CD14-positive monocyte (primary cell): ENCODE measurements around the gene ZNF385A. TPM values are rescaled to one million over a fixed set of nuclear protein-coding genes. Genes with fewer than 3 reads are reported as not detected.
A peak's percentile ranks its signal among the peaks of the same experiment; 100 is the strongest.

Experiments
- DNase-seq, 3 donors: peaks; one replicate each; pipeline ENCODE4 v3.0.0-alpha.2; 2011 to 2022
- H2AFZ ChIP-seq: 2 replicates; pipeline ENCODE4 v1.6.0; 2012; ENCODE audit warnings: mild to moderate bottlenecking, low read depth, low read length, inconsistent platforms; ENCODE audit not compliant: insufficient read depth, poor library complexity, severe bottlenecking
- H3K27ac ChIP-seq, 2 donors: 1 replicate in 1 of 2; 2 replicates in 1 of 2; pipeline ENCODE4 v1.5.1; 2012 to 2013; ENCODE audit warnings: low read length in 2 of 2, control low read depth in 1 of 2, inconsistent platforms in 1 of 2, low read depth in 1 of 2, mild to moderate bottlenecking in 1 of 2
- H3K27me3 ChIP-seq, 2 donors: one replicate each; pipeline versions ENCODE4 v1.6.0 to v1.6.1; 2011 to 2013; ENCODE audit warnings: low read length in 2 of 2; ENCODE audit not compliant: control insufficient read depth in 2 of 2, insufficient read depth in 2 of 2
- H3K36me3 ChIP-seq, 2 donors: replicated peaks in 1 of 2; 1 replicate in 1 of 2; 2 replicates in 1 of 2; pipeline versions ENCODE4 v1.5.1 to v1.6.1; 2012 to 2013; ENCODE audit warnings: low read length in 2 of 2, control low read depth in 1 of 2, inconsistent platforms in 1 of 2, mild to moderate bottlenecking in 1 of 2; ENCODE audit not compliant: insufficient read depth in 2 of 2, control insufficient read depth in 1 of 2
- H3K4me1 ChIP-seq, 2 donors: 1 replicate in 1 of 2; 2 replicates in 1 of 2; pipeline versions ENCODE4 v1.5.1 to v1.6.1; 2012 to 2013; ENCODE audit warnings: low read length in 2 of 2, control low read depth in 1 of 2, inconsistent platforms in 1 of 2, mild to moderate bottlenecking in 1 of 2, moderate library complexity in 1 of 2; ENCODE audit not compliant: insufficient read depth in 2 of 2, control insufficient read depth in 1 of 2
- H3K4me2 ChIP-seq: replicated peaks from 2 replicates; pipeline ENCODE3; 2012; ENCODE audit warnings: low read length, moderate library complexity, mild to moderate bottlenecking; ENCODE audit not compliant: poor library complexity, severe bottlenecking; ENCODE audit errors: extremely low read depth
- H3K4me3 ChIP-seq, 3 experiments: fragments of 200-600 bp in 1 of 3; sonication (generic) in 1 of 3; replicated peaks in 1 of 3; 1 replicate in 2 of 3; 2 replicates in 1 of 3; pipeline ENCODE4 v1.5.1; 2011 to 2013; ENCODE audit warnings: low read length in 3 of 3, mild to moderate bottlenecking in 3 of 3, control low read depth in 2 of 3, low read depth in 2 of 3, inconsistent platforms in 1 of 3, moderate library complexity in 1 of 3
- H3K79me2 ChIP-seq: 2 replicates; pipeline ENCODE4 v1.6.0; 2012; ENCODE audit warnings: mild to moderate bottlenecking, control low read depth, inconsistent platforms, low read length, moderate library complexity; ENCODE audit not compliant: insufficient read depth
- H3K9ac ChIP-seq: 2 replicates; pipeline ENCODE4 v1.6.0; 2017; ENCODE audit warnings: low read length, mild to moderate bottlenecking; ENCODE audit not compliant: insufficient read depth, poor library complexity, severe bottlenecking
- H3K9me3 ChIP-seq, 2 donors: replicated peaks in 1 of 2; 1 replicate in 1 of 2; 2 replicates in 1 of 2; pipeline versions ENCODE4 v1.5.1 to v1.6.1; 2012 to 2013; ENCODE audit warnings: low read length in 2 of 2, control low read depth in 1 of 2; ENCODE audit not compliant: control insufficient read depth in 1 of 2, insufficient read depth in 1 of 2
- H4K20me1 ChIP-seq: 2 replicates; pipeline ENCODE4 v1.6.0; 2012; ENCODE audit warnings: mild to moderate bottlenecking, low read length, control low read depth, moderate library complexity; ENCODE audit not compliant: insufficient read depth
- H3K27ac Mint-ChIP-seq, 7 donors: one replicate each; pipeline ENCODE4 v1.8.0; 2020; ENCODE audit warnings: mild to moderate bottlenecking in 7 of 7, mixed read lengths in 7 of 7, moderate library complexity in 6 of 7, inconsistent platforms in 2 of 7
- H3K27me3 Mint-ChIP-seq, 3 donors: one replicate each; pipeline ENCODE4 v1.8.0; 2021 to 2022; ENCODE audit warnings: low read depth in 3 of 3, mild to moderate bottlenecking in 3 of 3, mixed read lengths in 3 of 3, moderate library complexity in 3 of 3, inconsistent platforms in 1 of 3
- H3K36me3 Mint-ChIP-seq, 2 donors: one replicate each; pipeline ENCODE4 v1.8.0; 2020; ENCODE audit warnings: mixed read lengths in 2 of 2, inconsistent platforms in 1 of 2, mild to moderate bottlenecking in 1 of 2
- H3K4me1 Mint-ChIP-seq: one replicate; pipeline ENCODE4 v1.8.0; 2020; ENCODE audit warnings: mild to moderate bottlenecking, mixed read lengths
- H3K4me3 Mint-ChIP-seq, 2 donors: one replicate each; pipeline ENCODE4 v1.8.0; 2020; ENCODE audit warnings: mild to moderate bottlenecking in 2 of 2, mixed read lengths in 2 of 2, moderate library complexity in 1 of 2
- H3K9me3 Mint-ChIP-seq, 7 donors: one replicate each; pipeline ENCODE4 v1.8.0; 2020 to 2022; ENCODE audit warnings: mixed read lengths in 7 of 7, mild to moderate bottlenecking in 6 of 7, moderate library complexity in 6 of 7, inconsistent platforms in 2 of 7
- CTCF ChIP-seq: fragments of 200-600 bp; IDR thresholded peaks from one replicate; pipeline ENCODE4 v1.8.0; 2022; ENCODE audit warnings: antibody characterized with exemption, mild to moderate bottlenecking
- WGBS: methylation state at CpG from one replicate; pipeline ENCODE4 v1.1.5; 2013; ENCODE audit warnings: missing lambda C conversion rate; ENCODE audit not compliant: insufficient coverage; 5-methylcytosine and 5-hydroxymethylcytosine counted together
- intact Hi-C, 2 donors: fragments of 100-400 bp; cut with micrococcal nuclease; formaldehyde crosslinking; loops; one replicate each; pipeline versions ENCODE4 v1.15.0 to v1.15.1; 2023
- polyA plus RNA-seq, 3 donors: library from polyadenylated mRNA; depleted of rRNA in 1 of 3; unstranded in 2 of 3; stranded (reverse) in 1 of 3; fragments of 300-500 nt in 2 of 3; fragments of >200 nt in 1 of 3; fragmentation: Illumina TruSeq in 2 of 3; gene quantifications; 1 replicate in 2 of 3; 2 replicates in 1 of 3; pipeline ENCODE4 v1.2.3, GENCODE V29; 2012 to 2021

ZNF385A gene
- polyA plus RNA-seq, 3 donors = 53.9 to 97.6 (median 78.3) TPM

DNA sequence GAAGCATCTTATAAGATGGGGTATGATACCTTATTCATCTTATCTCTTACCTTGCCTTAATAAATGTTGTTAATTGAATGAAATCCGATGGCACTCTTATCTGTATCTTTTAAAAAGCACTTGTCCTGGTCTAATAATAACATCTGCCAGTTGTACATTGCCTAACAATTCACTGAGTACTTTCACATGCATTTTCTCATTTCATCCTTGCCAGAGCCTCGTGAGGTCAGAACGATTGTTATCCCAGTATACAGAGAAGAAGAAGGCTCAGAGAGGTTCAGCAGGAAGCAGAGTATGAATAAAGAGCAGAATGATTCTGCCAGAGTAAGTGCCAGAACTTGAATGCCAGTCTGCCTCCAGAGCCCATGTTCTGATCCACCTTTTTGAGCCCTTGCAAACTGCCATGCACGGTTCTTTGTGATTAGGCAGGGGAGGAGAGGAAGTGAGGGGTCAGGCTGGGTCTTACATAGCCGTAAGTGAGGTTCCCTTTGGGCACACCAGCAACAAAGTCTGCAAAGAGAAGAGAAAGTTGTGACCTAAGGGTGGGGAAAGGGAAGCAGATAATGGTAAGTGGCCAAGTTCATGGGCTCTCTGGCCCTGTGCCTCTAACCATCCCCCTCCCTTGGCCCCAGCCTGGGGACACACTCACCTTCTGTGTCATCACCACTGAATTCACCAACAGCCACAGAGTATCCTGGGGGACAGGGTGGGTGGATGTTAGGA, 22.8 kb upstream of the ZNF385A start:
- Histone ChIP-seq H3K4me2 (peak overlapping the region; percentile 18), H3K79me2 (peaks cover 76% of the 10 kb centered on the region), H3K27me3 (no peaks in the 10 kb centered on the region), H3K9me3 (no peaks in the 10 kb centered on the region), H3K9ac (peak overlapping the region; percentile 28), H2AFZ (no peak overlapping the region), H4K20me1 (peaks cover 81% of the 10 kb centered on the region), H3K4me1 (peaks cover 52 to 56% of the 10 kb centered on the region in 2 donors), H3K27ac (peak overlapping the region; percentile 78 to 99), H3K36me3 (peaks cover 71 to 84% of the 10 kb centered on the region in 2 donors), H3K4me3 (peak overlapping the region in 1 of 3 experiments; percentile 27)
- H3K27ac Mint-ChIP-seq = peak overlapping the region; percentile 88 to 99 (median 94)
- H3K9me3 Mint-ChIP-seq = no peaks in the 10 kb centered on the region
- intact Hi-C loops = no loop called here
- H3K36me3 Mint-ChIP-seq = peaks cover 72 to 97% of the 10 kb centered on the region in 2 donors
- DNase-seq = peak; percentile 68 to 82 (median 76)
- WGBS = 0% methylated on average over 1 of the region's 5 CpGs
- no peak for TF ChIP-seq CTCF
- peaks cover 64% of the 10 kb centered on the region for H3K4me1 Mint-ChIP-seq
- peak overlapping the region in 1 of 2 donors; percentile 35 for H3K4me3 Mint-ChIP-seq
- no peaks in the 10 kb centered on the region for H3K27me3 Mint-ChIP-seq

DNA sequence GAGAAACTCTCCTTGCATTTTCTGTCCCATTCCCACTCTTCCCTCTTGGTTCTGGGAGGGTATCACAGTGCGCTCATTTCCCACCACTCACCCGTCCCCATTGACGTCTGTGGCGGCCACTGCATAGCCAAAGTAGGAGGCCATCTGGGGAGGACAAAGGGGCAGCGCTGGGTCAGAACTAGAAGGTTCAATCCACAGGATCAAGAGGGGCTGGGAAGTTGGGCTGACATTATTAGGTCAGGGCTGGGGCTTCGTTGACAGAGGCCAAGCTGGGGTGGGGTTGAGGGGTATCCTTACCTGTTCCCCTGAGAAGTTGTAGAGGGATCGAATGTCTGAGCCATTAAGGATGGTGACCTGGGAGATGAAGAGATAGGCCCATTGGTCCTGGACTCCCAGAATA, 21.0 kb upstream of the ZNF385A start:
- no peak for DNase-seq
- 100% methylated on average over 4 of the region's 7 CpGs for WGBS
- Mint-ChIP-seq H3K4me1 (peaks cover 48% of the 10 kb centered on the region), H3K27me3 (no peaks in the 10 kb centered on the region), H3K36me3 (peaks cover 85 to 100% of the 10 kb centered on the region in 2 donors), H3K4me3 (no peak overlapping the region), H3K9me3 (peaks cover 0 to 3% (median 0%) of the 10 kb centered on the region in 7 donors), H3K27ac (peak overlapping the region in 5 of 7 donors; percentile 32 to 92 (median 64))
- no peaks in the 10 kb centered on the region for H3K27me3 ChIP-seq
- no peak overlapping the region for H2AFZ ChIP-seq
- peaks cover 35 to 40% of the 10 kb centered on the region in 2 donors for H3K4me1 ChIP-seq
- H3K79me2 ChIP-seq = peaks cover 65% of the 10 kb centered on the region
- H4K20me1 ChIP-seq = peaks cover 93% of the 10 kb centered on the region
- H3K27ac ChIP-seq = peak overlapping the region in 1 of 2 donors; percentile 47
- H3K4me2 ChIP-seq = no peak overlapping the region
- no peak overlapping the region for H3K9ac ChIP-seq
- peaks cover 88 to 100% of the 10 kb centered on the region in 2 donors for H3K36me3 ChIP-seq
- H3K4me3 ChIP-seq = no peak overlapping the region
- no peak for TF ChIP-seq CTCF
- intact Hi-C loops = no loop called here
- no peaks in the 10 kb centered on the region for H3K9me3 ChIP-seq
